COLO668 (cell line): ENCODE data around the gene NES.
A peak's percentile ranks its signal among the peaks of the same experiment; 100 is the strongest.

Experiments
- DNase-seq: peaks from one replicate; lab custom pipeline; 2025; ENCODE audit not compliant: unreplicated experiment; lab: John Stamatoyannopoulos, UW

Gene NES

GRCh38 chr1:156705321-156705917 is 28.2 kb upstream of the NES start, which contains the start of gene CRABP2:
Gene CRABP2, minus strand, starts transcription at chr1:156705583. Its CDS starts 137 bp downstream, at chr1:156705446.
- DNase-seq, result peak; percentile 40

- peak; percentile 36 for DNase-seq
Measured at GRCh38 chr1:156704930-156705320, 27.7 kb upstream of the NES start.

GRCh38 chr1:156704166-156704711 is 27.0 kb upstream of the NES start:
- no peak for DNase-seq

- DNase-seq, result no peak
Measured at GRCh38 chr1:156703741-156704140, 26.5 kb upstream of the NES start.

GRCh38 chr1:156703336-156703735 is 26.1 kb upstream of the NES start:
- DNase-seq, result no peak

GRCh38 chr1:156700736-156701531 is 23.7 kb upstream of the NES start:
- DNase-seq, result no peak

- no peak for DNase-seq
Measured at GRCh38 chr1:156698995-156699394, 21.8 kb upstream of the NES start.

- peak; percentile 36 for DNase-seq
Measured at GRCh38 chr1:156697481-156697880, 20.3 kb upstream of the NES start.

- no peak for DNase-seq
Measured at GRCh38 chr1:156696755-156697154, 19.5 kb upstream of the NES start.

GRCh38 chr1:156694690-156694962 is 17.4 kb upstream of the NES start:
- no peak for DNase-seq

GRCh38 chr1:156693848-156694689 is 16.9 kb upstream of the NES start:
- DNase-seq, result no peak

GRCh38 chr1:156692925-156693847 is 16.0 kb upstream of the NES start:
- DNase-seq, result peak; percentile 69

GRCh38 chr1:156692441-156692924 is 15.3 kb upstream of the NES start:
- no peak for DNase-seq

- DNase-seq, result no peak
Measured at GRCh38 chr1:156691665-156692440, 14.6 kb upstream of the NES start.

GRCh38 chr1:156691191-156691590 is 14.0 kb upstream of the NES start:
- no peak for DNase-seq

GRCh38 chr1:156690675-156691036 is 13.4 kb upstream of the NES start:
- DNase-seq, result no peak

- DNase-seq, result no peak
Measured at GRCh38 chr1:156689953-156690674, 12.9 kb upstream of the NES start.

- peak; percentile 78 for DNase-seq
Measured at GRCh38 chr1:156689035-156689952, 12.1 kb upstream of the NES start.
